Lung (tissue), 12 donors: Measurements from ENCODE around the gene TNFRSF18. TPM values are rescaled to one million over a fixed set of nuclear protein-coding genes. Genes with fewer than 3 reads are reported as not detected.

Experiments
- ATAC-seq: fragments of 200-7000 bp; cut with Tn5 transposase; one replicate; pipeline ENCODE4 v1.9.1; 2020; ENCODE audit warnings: moderate number of reproducible peaks; ENCODE audit not compliant: insufficient read depth, low FRiP score
- DNase-seq, 3 donors: peaks; one replicate each; pipeline ENCODE4 v3.0.0-alpha.2; 2013 to 2017
- H3K27ac ChIP-seq, 2 donors: one replicate each; pipeline ENCODE4 v1.5.1; 2013; ENCODE audit warnings: mild to moderate bottlenecking in 2 of 2, moderate library complexity in 2 of 2, control low read depth in 1 of 2, inconsistent platforms in 1 of 2, low read depth in 1 of 2, low read length in 1 of 2
- H3K27me3 ChIP-seq, 3 donors: one replicate each; pipeline ENCODE4 v1.5.1; 2013; ENCODE audit warnings: low read length in 2 of 3; ENCODE audit not compliant: control insufficient read depth in 3 of 3, insufficient read depth in 3 of 3
- H3K36me3 ChIP-seq, 4 donors: one replicate each; pipeline ENCODE4 v1.5.1; 2013; ENCODE audit warnings: low read length in 4 of 4, mild to moderate bottlenecking in 1 of 4, moderate library complexity in 1 of 4; ENCODE audit not compliant: control insufficient read depth in 4 of 4, insufficient read depth in 4 of 4
- H3K4me1 ChIP-seq, 5 donors: one replicate each; pipeline ENCODE4 v1.5.1; 2013; ENCODE audit warnings: low read length in 5 of 5, mild to moderate bottlenecking in 2 of 5, moderate library complexity in 1 of 5; ENCODE audit not compliant: control insufficient read depth in 5 of 5, insufficient read depth in 5 of 5
- H3K4me3 ChIP-seq: one replicate; pipeline ENCODE4 v1.5.1; 2013; ENCODE audit warnings: mild to moderate bottlenecking, control low read depth, moderate library complexity
- H3K9ac ChIP-seq, 2 donors: one replicate each; pipeline ENCODE4 v1.5.1; 2013; ENCODE audit warnings: low read length in 2 of 2, control low read depth in 1 of 2; ENCODE audit not compliant: insufficient read depth in 1 of 2
- H3K9me3 ChIP-seq, 4 donors: one replicate each; pipeline ENCODE4 v1.5.1; 2013; ENCODE audit warnings: low read length in 3 of 4, mild to moderate bottlenecking in 1 of 4, moderate library complexity in 1 of 4; ENCODE audit not compliant: control insufficient read depth in 4 of 4, insufficient read depth in 3 of 4
- WGBS, 2 donors: extraction: QIAGEN DNeasy Blood & Tissue Kit; methylation state at CpG; one replicate each; pipeline ENCODE4 v1.1.7; 2013; 5-methylcytosine and 5-hydroxymethylcytosine counted together
- polyA plus RNA-seq, 2 donors: library from polyadenylated mRNA; stranded (reverse); fragments of 200-250 nt; gene quantifications; one replicate each; pipeline ENCODE4 v1.2.1, GENCODE V29; 2013
- total RNA-seq, 2 donors: library from RNA; depleted of rRNA in 1 of 2; stranded (reverse); fragments of >200 nt in 1 of 2; gene quantifications; one replicate each; pipeline ENCODE4 v1.2.1, GENCODE V29; 2014 to 2021
- TF ChIP-seq, protein P1 (sequence below): IDR thresholded peaks from 2 replicates; pipeline ENCODE4 v1.5.1; 2012; ENCODE audit warnings: mild to moderate bottlenecking; ENCODE audit errors: control extremely low read depth, extremely low read depth
- donor health status: control.
- donor health status: control.
- donor health status: Bipolar disorder and iron deficiency.
- donor health status: healthy.
- donor health status: DM: yes; HTN: yes; CAD: no.

Gene TNFRSF18
- total and polyA plus RNA-seq, 4 donors = 1.8 to 4.0 (median 2.4) TPM

DNA sequence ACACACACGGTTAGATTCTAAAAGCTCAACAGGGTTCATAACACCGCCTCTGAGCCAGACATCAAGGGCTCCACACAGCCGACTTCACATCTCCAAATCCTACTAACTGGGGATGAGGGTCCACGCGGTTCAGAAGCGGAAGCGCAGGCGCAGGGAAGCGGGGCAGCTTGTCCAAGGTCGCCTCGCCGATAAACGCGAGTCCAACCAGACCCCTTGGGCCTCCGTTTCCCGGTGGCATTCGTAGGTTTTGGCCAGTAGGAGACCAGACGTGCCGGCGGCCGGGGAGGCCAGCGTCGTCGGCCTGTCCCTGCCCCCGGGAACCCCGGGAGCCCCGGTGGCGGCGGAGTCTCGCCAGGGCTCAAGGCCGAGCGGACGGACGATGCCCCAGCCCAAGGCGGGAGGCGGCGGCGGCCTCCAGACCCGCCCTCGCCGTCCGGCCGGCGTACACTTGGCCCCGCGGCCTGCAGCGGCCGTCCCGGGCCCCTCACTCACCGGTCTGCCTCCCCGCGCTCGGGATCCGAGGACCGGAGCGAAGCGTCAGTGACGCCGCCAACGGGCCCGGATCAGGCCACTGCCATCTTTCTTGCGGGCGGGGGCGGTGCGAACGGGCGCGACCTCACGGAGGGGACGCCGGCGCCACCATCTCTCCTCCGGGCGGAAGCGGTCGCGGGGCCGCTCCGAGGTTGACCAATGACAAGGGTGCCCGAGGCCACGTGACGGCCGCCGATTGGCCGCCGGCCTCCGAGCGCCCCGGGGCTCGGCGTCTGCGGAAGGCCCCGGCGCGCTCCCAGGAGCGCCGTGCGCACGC, 25.2 kb upstream of the TNFRSF18 start, which contains the start of gene SDF4:
Gene SDF4 (minus strand): TSS at position 602 of the 808 bp plus-strand sequence. CDS start 3,229 bp downstream, outside the sequence.
- Histone ChIP-seq H3K27ac (peak within 1 kb of the TSS; percentile 91 to 97), H3K27me3 (no peaks in the 10 kb centered on the region), H3K36me3 (peaks cover 0 to 25% (median 3%) of the 10 kb centered on the region in 4 donors), H3K9ac (peak within 1 kb of the TSS in 1 of 2 donors; percentile 56), H3K4me3 (peak within 1 kb of the TSS; percentile 93), H3K9me3 (peaks cover 0 to 6% (median 0%) of the 10 kb centered on the region in 4 donors), H3K4me1 (peaks cover 0 to 19% (median 7%) of the 10 kb centered on the region in 5 donors)
- peak; percentile 96 for ATAC-seq
- TF ChIP-seq, protein P1, sequence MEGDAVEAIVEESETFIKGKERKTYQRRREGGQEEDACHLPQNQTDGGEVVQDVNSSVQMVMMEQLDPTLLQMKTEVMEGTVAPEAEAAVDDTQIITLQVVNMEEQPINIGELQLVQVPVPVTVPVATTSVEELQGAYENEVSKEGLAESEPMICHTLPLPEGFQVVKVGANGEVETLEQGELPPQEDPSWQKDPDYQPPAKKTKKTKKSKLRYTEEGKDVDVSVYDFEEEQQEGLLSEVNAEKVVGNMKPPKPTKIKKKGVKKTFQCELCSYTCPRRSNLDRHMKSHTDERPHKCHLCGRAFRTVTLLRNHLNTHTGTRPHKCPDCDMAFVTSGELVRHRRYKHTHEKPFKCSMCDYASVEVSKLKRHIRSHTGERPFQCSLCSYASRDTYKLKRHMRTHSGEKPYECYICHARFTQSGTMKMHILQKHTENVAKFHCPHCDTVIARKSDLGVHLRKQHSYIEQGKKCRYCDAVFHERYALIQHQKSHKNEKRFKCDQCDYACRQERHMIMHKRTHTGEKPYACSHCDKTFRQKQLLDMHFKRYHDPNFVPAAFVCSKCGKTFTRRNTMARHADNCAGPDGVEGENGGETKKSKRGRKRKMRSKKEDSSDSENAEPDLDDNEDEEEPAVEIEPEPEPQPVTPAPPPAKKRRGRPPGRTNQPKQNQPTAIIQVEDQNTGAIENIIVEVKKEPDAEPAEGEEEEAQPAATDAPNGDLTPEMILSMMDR = no peak
- DNase-seq = peak; percentile 97 to 99 (median 97)
- 1% methylated on average over 69 to 99 of the region's 99 CpGs for WGBS, 2 donors

DNA sequence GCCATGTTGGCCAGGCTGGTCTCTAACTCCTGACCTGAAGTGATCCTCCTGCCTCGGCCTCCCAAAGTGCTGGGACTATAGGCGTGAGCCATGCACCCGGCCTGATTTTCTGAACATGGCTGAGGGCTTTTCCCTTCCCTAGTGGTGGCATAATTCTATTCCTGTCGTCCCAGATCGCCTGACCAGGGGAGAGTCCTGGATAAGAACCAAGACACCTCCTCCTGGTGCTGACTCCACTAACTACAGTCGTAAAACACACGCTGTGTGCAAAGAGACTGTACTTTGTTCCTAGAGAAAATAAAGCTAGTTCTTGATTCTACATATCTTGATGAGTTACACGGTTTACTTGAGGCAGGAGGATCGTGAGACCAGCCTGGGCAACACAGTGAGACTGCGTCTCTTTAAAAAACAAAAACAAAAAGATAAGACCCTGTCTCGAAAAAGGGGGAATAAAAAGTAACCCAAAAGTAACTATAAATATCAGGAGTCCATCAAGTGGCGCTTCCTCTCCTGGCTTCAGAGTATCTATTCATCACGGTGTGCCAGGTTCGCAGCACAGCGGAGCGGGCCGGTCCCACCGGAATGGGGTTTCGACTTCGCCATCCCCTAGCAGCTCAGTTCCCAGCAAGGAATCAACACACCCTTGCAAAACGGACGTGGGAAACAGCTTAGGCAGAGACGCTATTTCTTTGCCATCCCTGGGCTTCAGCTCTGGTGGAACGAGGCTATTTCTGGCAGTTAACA, 24.4 kb upstream of the TNFRSF18 start:
- DNase-seq = no peak

DNA sequence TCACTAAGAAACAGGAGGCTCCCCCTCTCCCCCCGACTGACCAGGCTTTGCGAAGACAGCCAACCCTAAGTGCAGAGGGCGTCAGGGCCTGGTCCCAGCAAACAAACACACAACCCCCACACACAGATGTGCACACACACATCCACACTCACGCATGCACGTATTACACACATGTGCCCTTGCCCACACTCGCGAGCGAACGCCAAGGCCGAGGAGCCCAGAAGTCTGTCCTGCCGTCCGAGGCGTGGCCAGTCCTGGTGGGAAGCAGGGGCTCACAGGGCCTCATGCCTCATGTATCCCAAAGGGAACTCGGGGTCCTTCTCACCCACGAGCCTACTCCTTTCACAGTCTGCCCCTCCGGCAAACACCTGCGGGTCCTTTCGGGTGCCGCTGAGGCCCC, 23.4 kb upstream of the TNFRSF18 start:
- TF ChIP-seq, protein P1 = no peak

More for the DNA sequence above, 24.4 kb upstream of the TNFRSF18 start:
- H3K9ac ChIP-seq = peak overlapping the region in 1 of 2 donors; percentile 56
- H3K36me3 ChIP-seq = peaks cover 0 to 32% (median 3%) of the 10 kb centered on the region in 4 donors
- peak overlapping the region; percentile 91 to 97 for H3K27ac ChIP-seq
- ATAC-seq = no peak
- TF ChIP-seq, protein P1 = no peak
- no peaks in the 10 kb centered on the region for H3K27me3 ChIP-seq
- H3K4me3 ChIP-seq = peak overlapping the region; percentile 93
- peaks cover 0 to 19% (median 7%) of the 10 kb centered on the region in 5 donors for H3K4me1 ChIP-seq
- H3K9me3 ChIP-seq = peaks cover 0 to 6% (median 0%) of the 10 kb centered on the region in 4 donors
- WGBS, 2 donors = 13 to 19% methylated on average over 24 of the region's 24 CpGs

More for the DNA sequence above, 23.4 kb upstream of the TNFRSF18 start:
- peaks cover 0 to 19% (median 7%) of the 10 kb centered on the region in 5 donors for H3K4me1 ChIP-seq
- H3K27me3 ChIP-seq = no peaks in the 10 kb centered on the region
- DNase-seq (no peak), ATAC-seq (no peak)
- H3K4me3 ChIP-seq = no peak overlapping the region
- H3K36me3 ChIP-seq = peaks cover 0 to 39% (median 3%) of the 10 kb centered on the region in 4 donors
- WGBS, 2 donors = 93 to 94% methylated on average over 19 of the region's 19 CpGs
- peaks cover 0 to 3% (median 0%) of the 10 kb centered on the region in 4 donors for H3K9me3 ChIP-seq
- H3K27ac ChIP-seq = no peak overlapping the region
- no peak overlapping the region for H3K9ac ChIP-seq
